ENCODE data around the gene NBAS. TPM values are rescaled to one million over a fixed set of nuclear protein-coding genes. Genes with fewer than 3 reads are reported as not detected.

Gene NBAS
- total and polyA plus RNA-seq, 2 donors (not counting 3 experiments of a cell fraction or from before 2014, with no cell fraction given) = 29.4 to 43.0 TPM

GRCh38 chr2:15275346-15275745 is 285.8 kb downstream of the NBAS start:
- intact Hi-C loops (cut with micrococcal nuclease) (no loop called here), dilution Hi-C loops (cut with MboI; ENCODE audit: extremely low pct_ligation_motif_present, low sequenced_read_pairs) (no loop called here)
- no peak for FAIRE-seq

More at GRCh38 chr2:15275346-15275745, 285.8 kb downstream of the NBAS start:
- H3K4me2 ChIP-seq (ENCODE audit: insufficient read depth, low read length) = no peak overlapping the region
- no peaks in the 10 kb centered on the region for H3K27me3 ChIP-seq (ENCODE audit: control insufficient read depth in 2 of 2, insufficient read depth in 2 of 2, low read length in 2 of 2)
- no TSS peak for BruUV-seq (replicated peaks)
- no peak overlapping the region for H3K9ac ChIP-seq (replicated peaks; ENCODE audit: extremely low read depth, insufficient read depth, low read length)
- H3K4me3 ChIP-seq (replicated peaks in 1 of 3; ENCODE audit: insufficient read depth in 1 of 3, low read depth in 1 of 3, low read length in 3 of 3) = no peak overlapping the region
- CTCF ChIA-PET = no interaction called here
- H3K9me1 ChIP-seq (replicated peaks; ENCODE audit: control insufficient read depth, extremely low read depth, insufficient read depth, low read length) = no peaks in the 10 kb centered on the region
- POLR2A ChIA-PET = no interaction called here
- H3K4me1 ChIP-seq (ENCODE audit: control insufficient read depth, extremely low read depth, insufficient read depth, low read length) = no peaks in the 10 kb centered on the region
- H3K79me2 ChIP-seq (ENCODE audit: control insufficient read depth, insufficient read depth, low read length) = no peaks in the 10 kb centered on the region
- H3K36me3 ChIP-seq (ENCODE audit: control insufficient read depth in 2 of 2, extremely low read depth in 1 of 2, insufficient read depth in 2 of 2, low read length in 2 of 2) = peaks cover 0 to 5% of the 10 kb centered on the region in 2 experiments
- no peaks in the 10 kb centered on the region for H4K20me1 ChIP-seq (replicated peaks; ENCODE audit: control insufficient read depth, extremely low read depth, insufficient read depth, low read length)
- no peak overlapping the region for H3K27ac ChIP-seq (ENCODE audit: insufficient read depth, low read depth, low read length)
- no peak overlapping the region for H2AFZ ChIP-seq (ENCODE audit: low read depth, low read length)
- DNase-seq (ENCODE audit: low read depth, low spot score) = no peak
- TF ChIP-seq JUN (IDR thresholded peaks at IDR 0.05; ENCODE audit: borderline replicate concordance, insufficient read depth, insufficient read length, low read depth) = no peak
- TF ChIP-seq MYC (IDR thresholded peaks at IDR 0.05; ENCODE audit: low read depth, low read length) = no peak
- no peak for TF ChIP-seq POLR2AphosphoS5 (IDR thresholded peaks at IDR 0.05; ENCODE audit: insufficient read depth, low read depth, low read length)
- TF ChIP-seq MAX (IDR thresholded peaks at IDR 0.05; ENCODE audit: insufficient read depth, insufficient read length) = no peak
- no peak for TF ChIP-seq EZH2 (IDR thresholded peaks at IDR 0.05; ENCODE audit: borderline replicate concordance, low read depth, low read length, severe bottlenecking)
- TF ChIP-seq GATA2 (IDR thresholded peaks at IDR 0.05; ENCODE audit: insufficient read depth, insufficient read length, low read depth, low read length) = no peak
- no peak for TF ChIP-seq FOS (IDR thresholded peaks at IDR 0.05; ENCODE audit: borderline replicate concordance, insufficient read depth, low read length)
- no peak for TF ChIP-seq POLR2A (IDR thresholded peaks at IDR 0.05; ENCODE audit: low read depth, low read length)
- no peak for TF ChIP-seq CTCF (IDR thresholded peaks at IDR 0.05; ENCODE audit: extremely low read depth in 1 of 2, insufficient read depth in 1 of 2, low read depth in 1 of 2, low read length in 2 of 2)
- no peaks in the 10 kb centered on the region for H3K9me3 ChIP-seq (replicated peaks; ENCODE audit: control insufficient read depth, insufficient read depth, low read length)

All from endothelial cell of umbilical vein (primary cell).